Subcutaneous adipose tissue (tissue), 4 donors: ENCODE results near the gene ACO1. TPM values are rescaled to one million over a fixed set of nuclear protein-coding genes. Genes with fewer than 3 reads are reported as not detected.

Experiments
- total RNA-seq, 4 donors: library from RNA; depleted of rRNA; stranded (reverse); fragments of >200 nt; gene quantifications; one replicate each; pipeline ENCODE4 v1.1.0, GENCODE V29; 2016
- TF ChIP-seq, protein P1 (sequence below): fragments of 450-650 bp; IDR thresholded peaks from one replicate; pipeline ENCODE4 v1.5.1; 2016; ENCODE audit warnings: low read depth, mild to moderate bottlenecking, control low read depth, antibody characterized with exemption, moderate library complexity

The ACO1 gene
- total RNA-seq, 4 donors from 2014 or later = 108 to 271 (median 183) TPM

DNA sequence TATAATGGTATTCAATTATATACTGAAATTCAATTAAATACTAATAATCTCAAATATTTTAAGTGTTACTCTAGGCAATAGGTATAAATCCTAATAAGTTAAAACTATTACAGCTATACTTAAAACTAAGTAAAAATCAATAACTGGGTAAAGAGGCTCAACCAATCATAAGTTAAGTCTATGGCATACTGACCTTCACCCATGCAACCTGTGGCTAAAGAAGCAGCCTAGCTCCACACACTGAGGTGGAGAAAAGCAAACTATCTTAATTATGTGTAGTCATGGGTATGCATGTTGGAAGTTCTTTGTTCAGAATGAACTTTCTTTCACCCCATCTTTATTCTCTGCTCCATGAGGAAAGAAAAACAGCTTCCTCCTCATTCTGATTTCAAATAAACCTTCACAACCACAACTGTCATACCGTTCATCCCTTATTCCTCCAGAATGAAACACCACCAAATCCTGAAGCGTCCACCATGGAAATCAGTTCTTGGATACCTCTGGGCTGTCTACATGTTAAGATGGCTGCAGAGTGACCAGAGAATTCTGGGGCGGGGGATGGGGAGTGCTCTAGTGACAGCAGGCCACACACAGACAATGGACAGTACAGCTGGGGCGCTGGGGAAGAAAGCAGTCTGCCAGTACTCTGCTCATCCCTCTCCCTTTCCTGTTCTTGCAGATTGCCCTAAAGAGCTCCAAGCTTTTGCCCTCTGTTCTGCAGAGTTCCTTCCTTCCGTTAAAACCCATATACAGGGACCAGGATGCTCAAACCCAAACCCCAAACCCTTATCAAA, 79.3 kb downstream of the ACO1 start:
- TF ChIP-seq, protein P1, sequence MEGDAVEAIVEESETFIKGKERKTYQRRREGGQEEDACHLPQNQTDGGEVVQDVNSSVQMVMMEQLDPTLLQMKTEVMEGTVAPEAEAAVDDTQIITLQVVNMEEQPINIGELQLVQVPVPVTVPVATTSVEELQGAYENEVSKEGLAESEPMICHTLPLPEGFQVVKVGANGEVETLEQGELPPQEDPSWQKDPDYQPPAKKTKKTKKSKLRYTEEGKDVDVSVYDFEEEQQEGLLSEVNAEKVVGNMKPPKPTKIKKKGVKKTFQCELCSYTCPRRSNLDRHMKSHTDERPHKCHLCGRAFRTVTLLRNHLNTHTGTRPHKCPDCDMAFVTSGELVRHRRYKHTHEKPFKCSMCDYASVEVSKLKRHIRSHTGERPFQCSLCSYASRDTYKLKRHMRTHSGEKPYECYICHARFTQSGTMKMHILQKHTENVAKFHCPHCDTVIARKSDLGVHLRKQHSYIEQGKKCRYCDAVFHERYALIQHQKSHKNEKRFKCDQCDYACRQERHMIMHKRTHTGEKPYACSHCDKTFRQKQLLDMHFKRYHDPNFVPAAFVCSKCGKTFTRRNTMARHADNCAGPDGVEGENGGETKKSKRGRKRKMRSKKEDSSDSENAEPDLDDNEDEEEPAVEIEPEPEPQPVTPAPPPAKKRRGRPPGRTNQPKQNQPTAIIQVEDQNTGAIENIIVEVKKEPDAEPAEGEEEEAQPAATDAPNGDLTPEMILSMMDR = no peak

DNA sequence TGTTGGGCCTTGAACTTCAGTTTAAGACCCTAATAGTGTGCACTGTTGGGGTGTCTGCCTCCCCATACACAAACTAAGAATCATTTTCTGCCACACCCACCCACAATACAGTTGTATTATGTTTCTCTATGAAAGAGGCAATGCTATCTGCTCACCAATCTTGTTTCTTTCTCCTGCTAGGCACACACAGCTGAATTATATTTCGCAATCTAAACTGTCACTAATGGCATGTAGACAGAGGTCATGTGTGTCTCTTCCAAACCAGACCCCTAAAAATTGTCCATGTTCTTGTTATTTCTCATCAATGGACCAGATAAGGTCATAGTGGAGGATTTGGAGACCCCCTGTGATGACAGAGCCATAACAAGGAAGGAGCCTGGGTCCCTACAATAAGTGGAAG, 84.3 kb downstream of the ACO1 start:
- TF ChIP-seq, protein P1 = no peak

DNA sequence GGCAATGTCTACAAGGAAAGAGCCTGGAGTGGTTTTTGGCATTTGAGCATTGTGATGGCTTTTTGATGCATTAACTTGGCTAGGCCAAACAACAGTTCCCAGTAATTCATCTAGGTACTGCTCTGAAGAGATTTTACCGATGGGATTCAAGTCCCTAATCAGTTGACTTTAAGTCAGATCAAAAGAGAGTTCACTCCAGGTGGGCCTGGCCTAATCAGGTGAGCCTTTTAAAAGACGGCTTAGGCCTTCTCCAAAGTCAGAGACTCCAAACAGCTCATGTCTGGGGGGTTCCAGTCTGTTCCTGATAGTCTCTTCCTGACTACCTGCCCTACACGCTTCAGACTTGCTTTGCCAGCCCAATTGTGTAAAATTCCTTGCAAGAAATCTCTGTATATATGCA, 87.9 kb downstream of the ACO1 start:
- TF ChIP-seq, protein P1 = no peak

DNA sequence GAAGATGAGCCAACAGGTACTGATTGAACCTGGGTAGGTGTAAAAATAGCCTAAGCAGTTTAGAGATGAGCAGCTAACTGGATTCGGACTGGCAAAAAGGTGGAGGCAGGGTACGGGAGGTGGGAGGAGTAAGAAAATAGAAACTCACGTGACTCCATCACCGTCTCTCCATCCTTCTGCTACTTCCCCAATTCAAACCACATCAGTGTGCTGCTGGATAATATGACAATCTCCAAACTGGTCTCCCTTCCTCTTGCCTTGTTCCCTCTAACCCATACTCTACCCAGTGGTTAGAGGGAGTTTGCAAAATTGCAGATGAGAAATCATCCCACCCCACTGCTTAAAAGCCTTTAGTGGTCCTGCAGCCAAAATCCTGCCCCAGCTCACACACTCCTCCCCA, 98.9 kb downstream of the ACO1 start:
- TF ChIP-seq, protein P1 = no peak

DNA sequence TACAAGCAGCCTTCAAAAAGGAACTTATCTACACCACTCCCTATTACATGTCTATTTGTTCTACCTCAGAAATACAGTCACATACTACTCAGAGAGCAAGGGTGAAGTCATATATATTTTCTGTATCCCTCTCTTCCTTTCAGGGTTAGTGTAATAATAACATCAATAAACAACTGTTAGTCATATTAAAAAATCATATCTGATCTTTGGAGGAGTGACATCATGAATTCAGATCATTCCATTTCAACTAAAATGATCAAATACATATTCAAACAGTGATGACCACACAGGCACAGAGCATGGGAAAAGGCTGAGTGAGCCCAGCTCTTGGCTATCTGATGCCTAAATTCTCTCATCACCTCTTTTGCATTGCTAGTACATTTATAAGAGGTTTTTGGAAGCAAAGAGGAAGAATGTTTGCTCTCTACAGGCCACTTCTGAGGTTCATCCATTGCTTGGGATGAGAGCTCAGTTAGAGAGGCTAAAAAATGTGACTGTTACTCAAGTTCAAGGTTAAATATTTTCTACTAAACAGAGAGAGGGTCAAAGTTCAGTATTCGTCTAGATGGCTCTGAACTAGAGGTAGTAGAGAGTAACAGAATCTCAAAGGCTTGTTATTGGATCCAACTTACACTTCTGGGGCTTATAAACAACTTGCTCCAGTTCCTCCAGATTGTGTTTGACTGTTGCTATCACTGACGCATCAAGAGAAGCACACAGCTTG, 102.6 kb downstream of the ACO1 start:
- TF ChIP-seq, protein P1 = no peak

DNA sequence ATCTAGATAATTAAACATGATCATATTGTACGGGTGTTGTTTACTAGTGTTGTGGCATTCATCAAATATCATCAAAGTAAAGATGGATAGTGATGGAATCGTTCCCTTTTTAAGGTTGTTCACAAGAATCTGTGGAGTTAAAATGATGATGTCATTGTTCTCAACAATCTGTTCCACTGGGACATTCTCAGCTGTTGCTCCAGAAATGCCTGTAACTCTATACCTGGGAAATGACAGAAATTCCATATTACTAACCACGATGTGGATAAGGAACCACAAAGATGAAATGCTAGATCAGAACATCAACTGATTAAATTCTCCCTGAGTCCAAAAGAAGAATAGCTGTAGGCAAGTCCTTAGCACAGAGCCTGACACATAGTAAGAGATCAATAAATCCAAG, 103.5 kb downstream of the ACO1 start:
- TF ChIP-seq, protein P1 = no peak

DNA sequence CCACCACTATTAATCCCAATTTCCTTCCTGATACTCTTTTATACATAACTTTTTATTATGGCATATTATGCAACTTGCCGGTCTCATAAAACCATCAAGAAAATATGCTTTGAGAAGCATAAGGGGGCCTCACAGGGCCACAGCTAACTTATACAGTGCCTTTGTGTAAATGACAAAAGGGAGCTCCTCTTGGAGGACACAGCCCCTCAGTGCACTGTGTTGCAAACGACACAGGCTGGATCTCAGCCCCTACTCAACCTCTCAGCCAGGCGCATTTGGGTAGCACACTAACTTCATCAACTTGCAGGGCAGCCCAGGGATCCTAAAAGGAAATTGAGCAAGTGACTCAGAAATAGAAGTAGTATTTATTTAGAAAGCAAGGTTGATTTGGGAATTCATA, 106.2 kb downstream of the ACO1 start:
- TF ChIP-seq, protein P1 = no peak
